GM12801 (cell line): ENCODE data around the gene ADRA2C.

Experiments used
- CTCF ChIP-seq: IDR thresholded peaks from one replicate; pipeline ENCODE4 v1.5.1; 2011; ENCODE audit warnings: control low read depth; ENCODE audit not compliant: insufficient read length; ENCODE audit errors: extremely low read depth

Gene ADRA2C

DNA sequence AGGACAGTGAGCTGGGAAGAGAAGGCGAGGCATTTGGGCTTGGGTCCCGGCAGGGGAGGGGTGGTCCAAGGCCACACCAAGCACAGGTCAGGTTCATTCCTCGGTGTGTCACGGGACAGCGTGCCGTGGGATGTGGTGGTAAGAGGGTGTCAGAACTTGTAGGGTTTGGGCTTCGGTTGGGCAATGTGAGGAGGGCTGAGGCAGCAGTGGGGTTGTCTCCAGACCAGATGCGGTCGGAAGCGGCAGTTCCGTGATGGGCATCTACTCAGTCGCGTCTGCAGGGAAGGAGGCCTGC is 22.1 kb downstream of the ADRA2C start:
- no peak for TF ChIP-seq CTCF

DNA sequence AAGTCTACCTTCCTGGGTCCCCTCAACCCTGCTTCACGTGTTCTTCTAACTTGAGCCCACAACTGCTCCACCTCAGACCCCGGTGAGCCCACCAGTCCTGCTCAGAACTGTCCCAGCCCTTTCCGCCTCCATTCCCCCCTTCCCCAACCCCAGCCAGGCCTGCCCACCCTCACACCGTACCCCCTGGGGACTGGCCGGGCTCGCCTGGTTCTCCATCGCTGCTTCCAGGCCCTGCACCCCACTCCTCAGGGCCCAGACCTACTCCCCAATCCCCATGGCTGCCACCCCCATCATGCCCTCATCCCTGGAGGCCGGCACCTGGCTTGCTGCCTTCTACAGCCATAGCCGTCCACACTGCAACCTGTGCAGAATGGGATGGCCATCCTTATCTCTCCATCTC is 23.4 kb downstream of the ADRA2C start:
- TF ChIP-seq CTCF: no peak

GRCh38 chr4:3790006-3790561 is 23.9 kb downstream of the ADRA2C start:
- no peak for TF ChIP-seq CTCF

- no peak for TF ChIP-seq CTCF
Observed at GRCh38 chr4:3791256-3791655, 25.1 kb downstream of the ADRA2C start.

DNA sequence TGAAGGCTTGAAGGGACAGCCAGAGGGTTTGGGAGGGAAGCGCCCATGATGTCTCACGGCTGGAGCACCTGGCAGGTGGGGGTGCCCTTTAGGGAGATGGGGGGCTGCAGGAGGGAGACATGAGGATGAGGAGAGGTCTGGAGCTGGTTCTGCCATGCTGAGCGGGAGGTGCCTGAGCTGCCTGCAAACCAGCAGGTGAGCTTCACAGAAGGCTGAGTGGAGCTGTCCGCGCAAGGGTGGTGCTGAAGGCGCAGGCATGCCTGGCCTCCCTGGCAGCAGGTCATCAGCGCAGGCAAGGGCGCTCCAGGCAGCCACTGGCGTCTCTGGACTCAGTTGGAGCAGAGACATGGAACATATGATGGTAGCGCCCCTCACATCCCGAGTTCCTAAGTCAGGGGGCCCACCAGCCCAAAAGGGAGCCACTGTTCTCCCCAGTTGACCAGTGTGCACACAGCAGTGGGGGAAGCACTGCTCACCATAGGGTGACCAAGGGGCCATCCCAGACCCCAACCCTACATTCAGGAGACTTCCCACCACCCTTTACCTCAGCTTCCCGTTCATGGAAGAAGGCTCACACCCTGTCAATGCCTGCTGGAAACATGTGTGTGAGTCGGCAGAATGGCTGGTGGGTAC is 25.8 kb downstream of the ADRA2C start:
- TF ChIP-seq CTCF: no peak

DNA sequence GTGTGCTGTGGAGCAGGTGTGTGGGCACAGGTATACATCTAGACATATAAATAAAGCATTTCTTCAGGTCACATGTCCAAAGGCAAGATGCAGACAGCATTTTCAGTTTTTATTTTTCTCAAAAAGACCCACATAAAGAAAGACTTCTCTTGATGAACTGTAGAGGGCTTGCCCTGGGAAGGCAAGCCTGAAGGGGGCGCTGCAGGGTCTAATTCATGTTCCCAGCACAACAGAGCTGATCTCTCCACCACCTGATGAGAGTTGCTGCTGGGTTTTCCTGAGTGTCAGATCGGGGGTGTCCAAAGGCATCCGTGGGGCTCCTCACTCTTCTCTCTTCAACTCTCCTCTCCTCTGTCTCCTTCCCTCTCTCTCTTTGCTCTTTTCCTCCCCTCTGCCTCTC is 26.6 kb downstream of the ADRA2C start:
- TF ChIP-seq CTCF: no peak

GRCh38 chr4:3793545-3793944 is 27.4 kb downstream of the ADRA2C start:
- no peak for TF ChIP-seq CTCF
